Measurements from ENCODE around the gene MAPKAPK3.

MAPKAPK3 gene

DNA sequence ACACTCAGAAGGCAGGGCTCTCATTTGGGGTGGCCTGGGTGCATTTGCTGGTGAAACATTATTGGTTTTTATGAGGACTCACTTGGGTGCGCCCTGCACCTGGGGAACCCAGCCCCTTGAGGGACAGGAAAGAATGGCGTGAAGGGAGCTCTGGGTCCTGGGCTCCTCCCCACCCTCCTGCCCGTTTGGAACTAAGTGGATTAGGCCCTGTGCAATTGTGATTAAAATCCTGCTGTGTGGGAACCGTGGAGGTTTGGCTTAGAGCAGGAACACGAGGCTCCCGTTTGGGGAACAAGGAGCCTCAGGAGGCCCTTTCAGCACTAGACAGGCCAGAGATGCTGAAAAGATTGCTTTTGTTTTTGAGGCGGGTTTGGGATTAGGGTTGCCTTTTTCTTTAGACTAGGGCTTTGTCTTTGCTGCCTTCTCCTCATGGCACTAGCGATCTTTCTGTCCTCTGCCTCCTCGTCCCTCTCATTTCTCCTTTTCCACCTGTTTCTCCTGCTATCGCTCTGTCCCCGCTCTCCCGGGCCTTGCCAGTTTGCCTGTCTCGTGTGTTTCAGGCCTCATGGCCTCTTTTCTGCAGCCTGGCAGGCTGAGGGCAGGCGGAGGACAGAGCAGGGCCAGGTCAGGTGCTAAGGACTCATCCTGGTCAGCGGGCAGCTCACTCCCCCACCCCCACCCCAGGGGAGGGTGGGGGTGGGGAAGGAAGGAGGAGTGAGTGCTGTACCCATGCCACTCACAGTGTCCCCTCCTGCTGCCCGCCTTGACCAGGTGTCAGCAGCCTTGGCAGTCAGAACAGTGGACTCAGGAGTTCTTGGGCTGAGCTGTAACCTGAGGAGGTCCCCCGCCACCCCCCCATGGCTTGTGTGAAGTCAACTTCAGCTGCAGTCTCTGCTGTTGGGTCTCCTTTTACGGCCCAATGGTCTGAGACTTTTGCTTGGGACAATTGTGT is 8.6 kb downstream of the MAPKAPK3 start:
- H3K9me3 ChIP-seq (ENCODE audit: control insufficient read depth, insufficient read depth, low read length): no peaks in the 10 kb centered on the region
- TF ChIP-seq EZH2phosphoT487 (IDR thresholded peaks at IDR 0.05; ENCODE audit: borderline replicate concordance, low read length): no peak
- TF ChIP-seq CTCF (IDR thresholded peaks at IDR 0.05; ENCODE audit: low read depth, low read length, poor library complexity, severe bottlenecking): no peak
- H3K9me2 ChIP-seq (replicated peaks; ENCODE audit: control insufficient read depth, low read length): no peaks in the 10 kb centered on the region
- no peak overlapping the region for H3K4me2 ChIP-seq (ENCODE audit: low read length)
- no peaks in the 10 kb centered on the region; the same call in 1 of the 2 replicates for H4K20me1 ChIP-seq (ENCODE audit: control insufficient read depth, insufficient read depth, low read depth, low read length)
- H3K4me3 ChIP-seq (ENCODE audit: low read length): no peak overlapping the region
- peaks cover 6% of the 10 kb centered on the region for H3K4me1 ChIP-seq (ENCODE audit: control insufficient read depth, low read length)
- no peaks in the 10 kb centered on the region for H3K27me3 ChIP-seq (ENCODE audit: control insufficient read depth, low read length)
- H3K27ac ChIP-seq (ENCODE audit: low read depth, low read length): no peak overlapping the region
- H3K36me3 ChIP-seq (ENCODE audit: control insufficient read depth, low read length): no peaks in the 10 kb centered on the region
- H3K79me2 ChIP-seq (ENCODE audit: control insufficient read depth, low read length): no peaks in the 10 kb centered on the region
- no peaks in the 10 kb centered on the region for H3F3A ChIP-seq (ENCODE audit: control insufficient read depth, insufficient read depth)

- H3K9me3 ChIP-seq (ENCODE audit: control insufficient read depth, insufficient read depth, low read length): no peaks in the 10 kb centered on the region
- H3K27ac ChIP-seq (ENCODE audit: low read depth, low read length): no peak overlapping the region
- peaks cover 9% of the 10 kb centered on the region for H3K4me1 ChIP-seq (ENCODE audit: control insufficient read depth, low read length)
- H3K4me3 ChIP-seq (ENCODE audit: low read length): no peak overlapping the region
- no peak overlapping the region for H3K4me2 ChIP-seq (ENCODE audit: low read length)
- no peaks in the 10 kb centered on the region for H3K9me2 ChIP-seq (replicated peaks; ENCODE audit: control insufficient read depth, low read length)
- no peaks in the 10 kb centered on the region; the same call in 1 of the 2 replicates for H4K20me1 ChIP-seq (ENCODE audit: control insufficient read depth, insufficient read depth, low read depth, low read length)
- no peaks in the 10 kb centered on the region for H3F3A ChIP-seq (ENCODE audit: control insufficient read depth, insufficient read depth)
- TF ChIP-seq EZH2phosphoT487 (IDR thresholded peaks at IDR 0.05; ENCODE audit: borderline replicate concordance, low read length) (no peak), CTCF (IDR thresholded peaks at IDR 0.05; ENCODE audit: low read depth, low read length, poor library complexity, severe bottlenecking) (no peak)
- no peaks in the 10 kb centered on the region for H3K27me3 ChIP-seq (ENCODE audit: control insufficient read depth, low read length)
- no peaks in the 10 kb centered on the region for H3K36me3 ChIP-seq (ENCODE audit: control insufficient read depth, low read length)
- H3K79me2 ChIP-seq (ENCODE audit: control insufficient read depth, low read length): no peaks in the 10 kb centered on the region
These were observed 9.4 kb downstream of the MAPKAPK3 start for GRCh38 chr3:50626401-50626800.

- H3K27me3 ChIP-seq (ENCODE audit: control insufficient read depth, low read length): no peaks in the 10 kb centered on the region
- no peaks in the 10 kb centered on the region for H3F3A ChIP-seq (ENCODE audit: control insufficient read depth, insufficient read depth)
- H3K4me1 ChIP-seq (ENCODE audit: control insufficient read depth, low read length): peaks cover 12% of the 10 kb centered on the region
- no peaks in the 10 kb centered on the region for H3K36me3 ChIP-seq (ENCODE audit: control insufficient read depth, low read length)
- H3K4me3 ChIP-seq (ENCODE audit: low read length): no peak overlapping the region
- no peaks in the 10 kb centered on the region for H3K9me2 ChIP-seq (replicated peaks; ENCODE audit: control insufficient read depth, low read length)
- H3K79me2 ChIP-seq (ENCODE audit: control insufficient read depth, low read length): no peaks in the 10 kb centered on the region
- H3K4me2 ChIP-seq (ENCODE audit: low read length): no peak overlapping the region
- H4K20me1 ChIP-seq (ENCODE audit: control insufficient read depth, insufficient read depth, low read depth, low read length): no peaks in the 10 kb centered on the region; the same call in 1 of the 2 replicates
- no peaks in the 10 kb centered on the region for H3K9me3 ChIP-seq (ENCODE audit: control insufficient read depth, insufficient read depth, low read length)
- no peak overlapping the region for H3K27ac ChIP-seq (ENCODE audit: low read depth, low read length)
- TF ChIP-seq EZH2phosphoT487 (IDR thresholded peaks at IDR 0.05; ENCODE audit: borderline replicate concordance, low read length): no peak
- TF ChIP-seq CTCF (IDR thresholded peaks at IDR 0.05; ENCODE audit: low read depth, low read length, poor library complexity, severe bottlenecking): peak; percentile 25
These were observed 10.6 kb downstream of the MAPKAPK3 start for GRCh38 chr3:50627407-50628051.

Measured in DOHH2 (cell line).